GM10248 (cell line): ENCODE measurements around the gene ECE2.
A peak's percentile ranks its signal among the peaks of the same experiment; 100 is the strongest.

ENCODE experiments used
- CTCF ChIA-PET: fragments of 300-600 bp; sonication (Branson Sonifier 250); formaldehyde crosslinking; extraction: SDS; loops from one replicate; lab custom pipeline; 2021; ENCODE audit warnings: antibody characterized with exemption; lab: Yijun Ruan, JAX
- POLR2A ChIA-PET: fragments of 350-650 bp; sonication (Branson Sonifier 250); formaldehyde crosslinking; extraction: SDS; loops from one replicate; lab custom pipeline; 2020; ENCODE audit warnings: antibody characterized with exemption; lab: Yijun Ruan, JAX
- DNase-seq: peaks from one replicate; pipeline ENCODE4 v3.0.0; 2012; ENCODE audit errors: extremely low spot score
- TF ChIP-seq, protein P1 (sequence below): IDR thresholded peaks from 2 replicates; pipeline ENCODE4 v1.5.1; 2012; ENCODE audit warnings: mild to moderate bottlenecking, low read depth; ENCODE audit errors: extremely low read depth, missing control alignments, control extremely low read depth

ECE2 gene

DNA sequence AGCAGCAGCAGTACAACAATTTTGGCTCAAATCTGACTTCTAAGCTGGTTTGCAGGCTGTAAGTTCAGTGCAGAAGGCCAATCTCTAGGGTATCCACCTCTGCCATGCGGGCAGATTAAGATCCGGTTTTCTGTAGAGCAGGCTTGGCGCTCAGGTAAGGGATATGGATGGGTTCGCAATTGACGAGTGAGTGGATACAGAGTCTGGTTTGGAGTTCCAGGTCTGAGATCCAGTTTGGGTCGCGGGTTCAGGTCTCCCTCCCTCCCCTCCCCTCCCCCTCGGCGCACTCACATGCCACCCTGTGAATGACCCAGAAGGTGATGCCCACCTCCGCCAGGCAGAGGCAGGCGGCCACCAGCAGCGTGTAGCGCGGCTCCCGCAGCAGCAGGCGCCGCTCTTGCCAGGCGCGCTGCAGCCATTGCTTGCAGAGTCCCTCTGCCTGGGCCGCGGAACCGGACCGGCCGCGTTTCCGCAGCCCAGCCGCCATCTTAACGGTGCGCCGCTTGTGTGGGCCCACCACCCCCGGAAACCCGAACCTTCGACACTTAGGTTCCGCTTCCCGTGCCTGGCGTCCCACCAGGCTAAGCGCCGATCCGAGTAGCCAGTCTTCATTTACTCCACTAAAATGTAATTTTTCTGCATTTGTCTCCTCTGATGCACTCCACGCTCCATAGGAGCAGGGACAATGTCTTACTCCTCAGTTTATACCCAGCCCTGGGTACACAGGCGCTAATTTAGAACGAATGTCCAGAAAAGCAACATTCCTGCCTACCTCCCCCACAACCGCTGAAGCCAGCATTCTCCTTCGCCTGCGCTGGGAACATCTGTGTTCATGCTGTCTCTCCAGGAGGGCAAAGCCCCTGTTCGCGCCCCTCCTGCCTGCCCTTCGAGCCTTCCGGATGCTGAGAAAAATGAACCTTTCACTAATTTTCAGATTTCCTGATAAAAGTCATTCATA lies 27.1 kb upstream of the ECE2 start, which contains the start of gene ALG3:
TSS of gene ALG3 (minus strand) at position 509 of the 958 bp plus-strand sequence. CDS start at position 487, 22 bp downstream.
- POLR2A ChIA-PET: no interaction called here
- DNase-seq: peak; percentile 86
- CTCF ChIA-PET: interaction anchor here (0.8 to 7.1 kb wide), 8 partner anchors 9 to 351 kb away, joined by 3 to 70 read pairs (median 7); partner anchors contain the start of gene VWA5B2
- TF ChIP-seq, protein P1, sequence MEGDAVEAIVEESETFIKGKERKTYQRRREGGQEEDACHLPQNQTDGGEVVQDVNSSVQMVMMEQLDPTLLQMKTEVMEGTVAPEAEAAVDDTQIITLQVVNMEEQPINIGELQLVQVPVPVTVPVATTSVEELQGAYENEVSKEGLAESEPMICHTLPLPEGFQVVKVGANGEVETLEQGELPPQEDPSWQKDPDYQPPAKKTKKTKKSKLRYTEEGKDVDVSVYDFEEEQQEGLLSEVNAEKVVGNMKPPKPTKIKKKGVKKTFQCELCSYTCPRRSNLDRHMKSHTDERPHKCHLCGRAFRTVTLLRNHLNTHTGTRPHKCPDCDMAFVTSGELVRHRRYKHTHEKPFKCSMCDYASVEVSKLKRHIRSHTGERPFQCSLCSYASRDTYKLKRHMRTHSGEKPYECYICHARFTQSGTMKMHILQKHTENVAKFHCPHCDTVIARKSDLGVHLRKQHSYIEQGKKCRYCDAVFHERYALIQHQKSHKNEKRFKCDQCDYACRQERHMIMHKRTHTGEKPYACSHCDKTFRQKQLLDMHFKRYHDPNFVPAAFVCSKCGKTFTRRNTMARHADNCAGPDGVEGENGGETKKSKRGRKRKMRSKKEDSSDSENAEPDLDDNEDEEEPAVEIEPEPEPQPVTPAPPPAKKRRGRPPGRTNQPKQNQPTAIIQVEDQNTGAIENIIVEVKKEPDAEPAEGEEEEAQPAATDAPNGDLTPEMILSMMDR: no peak

DNA sequence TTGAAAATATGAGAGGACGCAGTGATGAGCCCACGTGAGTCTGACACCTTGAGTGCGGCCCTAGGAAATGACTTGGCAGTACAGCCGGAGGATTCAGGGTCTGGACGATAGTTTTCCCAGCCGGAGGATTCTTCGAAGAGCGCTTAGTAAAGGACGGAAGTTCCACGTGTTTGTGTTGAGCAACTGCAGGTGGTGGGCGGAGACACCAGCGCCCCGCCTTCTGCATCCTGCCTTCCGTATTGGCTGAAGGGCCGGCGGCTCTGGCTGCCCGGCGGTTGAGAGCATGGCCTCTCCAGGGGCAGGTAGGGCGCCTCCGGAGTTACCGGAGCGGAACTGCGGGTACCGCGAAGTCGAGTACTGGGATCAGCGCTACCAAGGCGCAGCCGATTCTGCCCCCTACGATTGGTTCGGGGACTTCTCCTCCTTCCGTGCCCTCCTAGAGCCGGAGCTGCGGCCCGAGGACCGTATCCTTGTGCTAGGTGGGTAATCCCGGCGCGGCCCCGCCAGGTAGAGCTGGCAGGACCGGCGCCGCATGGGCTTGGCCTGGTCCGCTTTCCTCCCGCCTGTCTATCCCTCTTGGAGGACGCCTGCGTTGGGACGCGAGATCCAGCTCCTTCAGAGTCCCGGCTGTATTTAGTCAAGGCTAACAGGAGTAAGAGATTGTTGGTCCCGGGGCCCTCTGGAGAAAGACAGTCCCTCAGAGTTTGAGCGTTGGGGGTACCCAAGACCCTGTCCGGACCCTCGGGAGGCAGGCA lies 26.2 kb upstream of the ECE2 start, which contains the start of gene EEF1AKMT4:
TSS of gene EEF1AKMT4 (plus strand) at position 261 of the 755 bp plus-strand sequence. CDS start at position 284, 23 bp downstream.
- CTCF ChIA-PET: interaction anchor here (0.6 to 7.1 kb wide), 36 partner anchors 9 to 365 kb away, joined by 3 to 70 read pairs (median 3); partner anchors contain the start of genes PARL and VWA5B2
- POLR2A ChIA-PET: no interaction called here
- DNase-seq: peak; percentile 95
- TF ChIP-seq, protein P1: no peak

GRCh38 chr3:184250167-184250828 lies 25.5 kb upstream of the ECE2 start:
- TF ChIP-seq, protein P1: peak; percentile 95
- CTCF ChIA-PET: interaction anchor here (0.6 to 7.1 kb wide), 35 partner anchors 8 to 366 kb away, joined by 3 to 70 read pairs (median 3); partner anchors contain the start of genes CAMK2N2, PARL and VWA5B2
- POLR2A ChIA-PET: no interaction called here
- peak; percentile 91 for DNase-seq

- ChIA-PET POLR2A (no interaction called here), CTCF (interaction anchor here (1.0 to 7.1 kb wide), 5 partner anchors 28 to 360 kb away, joined by 3 to 70 read pairs (median 5); partner anchors contain the start of gene VWA5B2)
- TF ChIP-seq, protein P1: no peak
- no peak for DNase-seq
These were observed 20.4 kb upstream of the ECE2 start for GRCh38 chr3:184255291-184256039.

DNA sequence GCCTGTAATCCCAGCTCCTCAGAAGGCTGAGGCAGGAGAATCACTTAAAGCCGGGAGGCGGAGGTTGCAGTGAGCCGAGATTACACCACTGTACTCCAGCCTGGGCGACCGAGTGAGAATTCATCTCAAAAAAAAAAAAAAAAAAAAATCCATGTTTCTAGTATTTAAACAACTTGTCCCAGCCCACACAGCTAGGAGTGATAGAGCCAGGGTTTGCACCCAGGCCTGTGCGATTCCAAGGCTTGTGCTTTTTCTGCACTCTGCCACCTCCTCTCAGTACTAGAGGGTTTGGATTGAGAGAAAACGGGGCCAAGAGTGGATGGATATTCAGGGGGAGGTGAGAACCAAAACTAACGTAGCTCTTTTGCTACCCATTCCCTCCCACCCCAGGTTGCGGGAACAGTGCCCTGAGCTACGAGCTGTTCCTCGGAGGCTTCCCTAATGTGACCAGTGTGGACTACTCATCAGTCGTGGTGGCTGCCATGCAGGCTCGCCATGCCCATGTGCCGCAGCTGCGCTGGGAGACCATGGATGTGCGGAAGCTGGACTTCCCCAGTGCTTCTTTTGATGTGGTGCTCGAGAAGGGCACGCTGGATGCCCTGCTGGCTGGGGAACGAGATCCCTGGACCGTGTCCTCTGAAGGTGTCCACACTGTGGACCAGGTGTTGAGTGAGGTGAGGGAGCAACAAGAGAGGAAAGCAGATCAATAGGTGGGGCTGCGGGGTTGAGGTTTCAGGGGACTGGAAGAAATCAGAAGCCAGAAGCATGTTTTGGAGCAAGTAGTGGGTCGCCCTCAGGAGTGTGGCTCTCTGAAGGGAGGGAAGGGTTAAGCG lies 18.5 kb upstream of the ECE2 start:
- DNase-seq: no peak
- CTCF ChIA-PET: interaction anchor here (1.0 to 2.1 kb wide), 4 partner anchors 7 to 30 kb away, joined by 3 to 7 read pairs (median 5); partner anchors contain the start of gene EEF1AKMT4
- POLR2A ChIA-PET: no interaction called here
- TF ChIP-seq, protein P1: no peak
